Mesenchymal stem cell (in vitro differentiated cells and primary cell): ENCODE results near the gene DHRS13.

ENCODE experiments used
- DNase-seq: peaks from one replicate; pipeline ENCODE4 v3.0.0-alpha.2; 2013
- H2AFZ ChIP-seq: one replicate; pipeline ENCODE4 v1.6.1; 2013; ENCODE audit warnings: low read depth, mild to moderate bottlenecking, control low read depth, inconsistent platforms, low read length, moderate library complexity
- H2AK5ac ChIP-seq: 2 replicates; pipeline ENCODE4 v1.6.1; 2013; ENCODE audit warnings: low read length, moderate library complexity, mild to moderate bottlenecking, inconsistent platforms; ENCODE audit not compliant: severe bottlenecking
- H2BK120ac ChIP-seq: one replicate; pipeline ENCODE4 v1.6.1; 2013; ENCODE audit warnings: low read depth, mild to moderate bottlenecking, inconsistent platforms, low read length, moderate library complexity
- H2BK12ac ChIP-seq, 2 experiments: one replicate each; pipeline ENCODE4 v1.6.1; 2013; ENCODE audit warnings: inconsistent platforms in 2 of 2, low read length in 2 of 2, mild to moderate bottlenecking in 2 of 2, moderate library complexity in 2 of 2, control low read depth in 1 of 2
- H2BK15ac ChIP-seq: one replicate; pipeline ENCODE4 v1.6.1; 2013; ENCODE audit warnings: mild to moderate bottlenecking, low read depth, inconsistent platforms; ENCODE audit not compliant: poor library complexity, severe bottlenecking
- H2BK5ac ChIP-seq: 2 replicates; pipeline ENCODE4 v1.6.1; 2013; ENCODE audit warnings: low read depth, mild to moderate bottlenecking, low read length, control low read depth, inconsistent platforms; ENCODE audit not compliant: poor library complexity, severe bottlenecking
- H3K14ac ChIP-seq, 2 experiments: one replicate each; pipeline ENCODE4 v1.6.1; 2013; ENCODE audit warnings: inconsistent platforms in 2 of 2, low read length in 2 of 2, control low read depth in 1 of 2, mild to moderate bottlenecking in 1 of 2, moderate library complexity in 1 of 2
- H3K18ac ChIP-seq, 2 experiments: one replicate each; pipeline ENCODE4 v1.6.1; 2013; ENCODE audit warnings: inconsistent platforms in 2 of 2, low read length in 2 of 2, control low read depth in 1 of 2, low read depth in 1 of 2, mild to moderate bottlenecking in 1 of 2
- H3K23ac ChIP-seq, 2 experiments: one replicate each; pipeline ENCODE4 v1.6.1; 2013; ENCODE audit warnings: inconsistent platforms in 2 of 2, low read length in 2 of 2, mild to moderate bottlenecking in 2 of 2, moderate library complexity in 2 of 2, control low read depth in 1 of 2
- H3K27ac ChIP-seq: 2 replicates; pipeline ENCODE4 v1.5.1; 2013; ENCODE audit warnings: mild to moderate bottlenecking, moderate library complexity, low read length, control low read depth, inconsistent platforms; ENCODE audit not compliant: poor library complexity, severe bottlenecking
- H3K27me3 ChIP-seq, 2 experiments: 2 replicates each; pipeline versions ENCODE4 v1.6.1 to v1.7.0; 2013; ENCODE audit warnings: low read length in 2 of 2, mild to moderate bottlenecking in 2 of 2, moderate library complexity in 2 of 2, control low read depth in 1 of 2, inconsistent platforms in 1 of 2; ENCODE audit not compliant: control insufficient read depth in 1 of 2, insufficient read depth in 1 of 2
- H3K36me3 ChIP-seq, 2 experiments: 2 replicates each; pipeline versions ENCODE4 v1.6.1 to v1.7.0; 2013; ENCODE audit warnings: low read length in 2 of 2, control low read depth in 1 of 2, inconsistent platforms in 1 of 2, low read depth in 1 of 2, mild to moderate bottlenecking in 1 of 2; ENCODE audit not compliant: insufficient read depth in 2 of 2, control insufficient read depth in 1 of 2
- H3K4ac ChIP-seq, 2 experiments: one replicate each; pipeline ENCODE4 v1.6.1; 2013; ENCODE audit warnings: inconsistent platforms in 2 of 2, low read length in 2 of 2, mild to moderate bottlenecking in 2 of 2, moderate library complexity in 2 of 2, control low read depth in 1 of 2, low read depth in 1 of 2
- H3K4me1 ChIP-seq: 2 replicates; pipeline ENCODE4 v1.6.1; 2013; ENCODE audit warnings: low read depth, low read length, control low read depth; ENCODE audit not compliant: control insufficient read depth, insufficient read depth
- H3K4me2 ChIP-seq: 2 replicates; pipeline ENCODE4 v1.6.1; 2013; ENCODE audit warnings: low read length, mild to moderate bottlenecking, inconsistent platforms; ENCODE audit not compliant: poor library complexity, severe bottlenecking
- H3K4me3 ChIP-seq, 2 experiments: 2 replicates each; pipeline versions ENCODE4 v1.5.1 to v1.7.0; 2013; ENCODE audit warnings: low read length in 2 of 2, mild to moderate bottlenecking in 2 of 2, control low read depth in 1 of 2, low read depth in 1 of 2; ENCODE audit not compliant: insufficient read depth in 1 of 2
- H3K79me1 ChIP-seq: replicated peaks from 2 replicates; pipeline ENCODE4 v1.6.1; 2013; ENCODE audit warnings: mild to moderate bottlenecking, control low read depth, low read length, inconsistent platforms; ENCODE audit not compliant: poor library complexity, severe bottlenecking
- H3K9ac ChIP-seq: 2 replicates; pipeline ENCODE4 v1.7.0; 2013; ENCODE audit warnings: mild to moderate bottlenecking, low read length, moderate library complexity
- H3K9me3 ChIP-seq: 2 replicates; pipeline ENCODE4 v1.7.0; 2013; ENCODE audit warnings: mild to moderate bottlenecking, low read length; ENCODE audit not compliant: control insufficient read depth
- H4K8ac ChIP-seq: one replicate; pipeline ENCODE4 v1.6.1; 2013; ENCODE audit warnings: inconsistent platforms, mild to moderate bottlenecking, low read length, moderate library complexity
- H4K91ac ChIP-seq: one replicate; pipeline ENCODE4 v1.6.1; 2013; ENCODE audit warnings: mild to moderate bottlenecking, low read length, inconsistent platforms
- WGBS: methylation state at CpG from one replicate; pipeline ENCODE4 v1.1.7; 2013; ENCODE audit warnings: mixed read lengths; 5-methylcytosine and 5-hydroxymethylcytosine counted together

The DHRS13 gene

DNA sequence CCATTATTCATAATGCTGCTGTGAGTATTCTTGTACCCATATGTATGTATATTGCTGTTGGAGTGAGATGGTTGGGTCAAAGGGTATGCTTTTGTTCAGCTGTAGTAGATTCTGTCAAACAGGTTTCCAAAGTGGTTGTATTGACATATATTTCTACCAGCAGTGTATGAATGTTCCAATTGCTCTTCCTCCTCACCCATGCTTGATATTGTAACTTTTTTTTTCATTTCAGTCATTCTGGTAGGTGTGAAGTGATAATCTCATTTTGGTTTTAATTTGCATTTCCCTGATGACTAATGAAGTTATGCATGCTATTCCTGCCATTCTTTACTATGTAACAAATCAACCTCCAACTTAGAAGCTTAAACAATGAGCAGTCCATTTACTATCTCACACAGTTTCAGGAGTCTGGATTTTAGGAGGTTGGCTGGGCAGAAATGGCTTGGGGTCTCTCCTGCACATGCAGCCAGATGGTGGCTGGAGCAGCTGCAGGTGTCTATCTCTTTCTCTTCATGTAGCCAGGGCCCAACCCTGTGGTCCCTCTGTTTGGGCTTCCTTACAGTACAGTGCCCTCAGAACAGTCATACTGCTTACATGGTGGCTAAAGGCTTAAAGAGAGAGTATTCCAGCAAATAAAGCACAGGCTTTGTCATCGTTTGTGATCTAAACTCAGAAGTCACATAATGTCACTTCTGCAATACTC, 26.9 kb downstream of the DHRS13 start:
- Histone ChIP-seq H3K18ac (no peak overlapping the region), H2BK12ac (no peak overlapping the region), H2BK120ac (no peak overlapping the region), H2AFZ (no peak overlapping the region), H3K9ac (no peak overlapping the region), H2BK5ac (no peak overlapping the region), H3K36me3 (peaks cover 25 to 31% of the 10 kb centered on the region in 2 experiments), H3K4me2 (no peak overlapping the region), H3K23ac (no peak overlapping the region), H2AK5ac (no peak overlapping the region), H3K27ac (no peak overlapping the region), H3K4me1 (peaks cover 2% of the 10 kb centered on the region), H3K27me3 (no peaks in the 10 kb centered on the region), H3K4ac (no peak overlapping the region), H4K91ac (no peak overlapping the region), H3K14ac (no peak overlapping the region), H3K4me3 (no peak overlapping the region), H3K9me3 (no peaks in the 10 kb centered on the region), H2BK15ac (no peak overlapping the region), H4K8ac (no peak overlapping the region), H3K79me1 (no peaks in the 10 kb centered on the region)
- WGBS, result 100% methylated on average over 1 of the region's 1 CpG
- DNase-seq, result no peak

- Histone ChIP-seq H3K18ac (no peak overlapping the region), H3K27ac (no peak overlapping the region), H3K9ac (no peak overlapping the region), H3K4ac (no peak overlapping the region), H2BK15ac (no peak overlapping the region), H4K91ac (no peak overlapping the region), H2AK5ac (no peak overlapping the region), H3K4me1 (peaks cover 2% of the 10 kb centered on the region), H3K79me1 (no peaks in the 10 kb centered on the region), H2BK12ac (no peak overlapping the region), H2BK5ac (no peak overlapping the region), H3K14ac (no peak overlapping the region), H3K23ac (no peak overlapping the region), H3K36me3 (peaks cover 12 to 19% of the 10 kb centered on the region in 2 experiments), H3K4me2 (no peak overlapping the region), H2AFZ (no peak overlapping the region), H2BK120ac (no peak overlapping the region), H4K8ac (no peak overlapping the region), H3K27me3 (no peaks in the 10 kb centered on the region), H3K9me3 (no peaks in the 10 kb centered on the region), H3K4me3 (no peak overlapping the region)
- DNase-seq, result no peak
- 100% methylated on average over 1 of the region's 3 CpGs for WGBS
Observed at GRCh38 chr17:28874750-28875149, 28.1 kb downstream of the DHRS13 start.

- 93% methylated on average over 2 of the region's 7 CpGs for WGBS
- Histone ChIP-seq H3K4me1 (no peaks in the 10 kb centered on the region), H3K36me3 (peaks cover 3 to 9% of the 10 kb centered on the region in 2 experiments), H3K18ac (no peak overlapping the region), H4K91ac (no peak overlapping the region), H2BK5ac (no peak overlapping the region), H3K27ac (no peak overlapping the region), H2BK15ac (no peak overlapping the region), H3K9me3 (no peaks in the 10 kb centered on the region), H3K4me3 (no peak overlapping the region), H3K9ac (no peak overlapping the region), H2BK120ac (no peak overlapping the region), H2BK12ac (no peak overlapping the region), H2AK5ac (no peak overlapping the region), H3K4ac (no peak overlapping the region), H3K27me3 (no peaks in the 10 kb centered on the region), H4K8ac (no peak overlapping the region), H2AFZ (no peak overlapping the region), H3K4me2 (no peak overlapping the region), H3K14ac (no peak overlapping the region), H3K79me1 (no peaks in the 10 kb centered on the region), H3K23ac (no peak overlapping the region)
- DNase-seq, result no peak
Observed at GRCh38 chr17:28873839-28874238, 29.0 kb downstream of the DHRS13 start.

GRCh38 chr17:28871056-28871579, 31.8 kb downstream of the DHRS13 start:
- 93% methylated on average over 6 of the region's 6 CpGs for WGBS
- no peak for DNase-seq
- H3K27me3 ChIP-seq, result no peaks in the 10 kb centered on the region

More at GRCh38 chr17:28871056-28871579, 31.8 kb downstream of the DHRS13 start:
- H3K23ac ChIP-seq, result no peak overlapping the region
- no peak overlapping the region for H2BK15ac ChIP-seq
- H3K14ac ChIP-seq, result no peak overlapping the region
- H3K4ac ChIP-seq, result no peak overlapping the region
- peak overlapping the region; percentile 46 for H4K8ac ChIP-seq
- H2AFZ ChIP-seq, result no peak overlapping the region
- H4K91ac ChIP-seq, result no peak overlapping the region
- no peaks in the 10 kb centered on the region for H3K79me1 ChIP-seq
- no peak overlapping the region for H3K4me2 ChIP-seq
- H3K27ac ChIP-seq, result no peak overlapping the region
- no peak overlapping the region for H3K9ac ChIP-seq
- H2BK12ac ChIP-seq, result no peak overlapping the region
- H3K4me3 ChIP-seq, result no peak overlapping the region
- H3K4me1 ChIP-seq, result no peaks in the 10 kb centered on the region
- H3K9me3 ChIP-seq, result no peaks in the 10 kb centered on the region
- no peak overlapping the region for H2BK120ac ChIP-seq
- no peak overlapping the region for H2BK5ac ChIP-seq
- no peaks in the 10 kb centered on the region for H3K36me3 ChIP-seq
- H2AK5ac ChIP-seq, result no peak overlapping the region
- no peak overlapping the region for H3K18ac ChIP-seq
